Measurements from ENCODE around the gene ROR1.

GRCh38 chr1:63799820-63800219 is 26.0 kb downstream of the ROR1 start:
- TF ChIP-seq, protein P1, sequence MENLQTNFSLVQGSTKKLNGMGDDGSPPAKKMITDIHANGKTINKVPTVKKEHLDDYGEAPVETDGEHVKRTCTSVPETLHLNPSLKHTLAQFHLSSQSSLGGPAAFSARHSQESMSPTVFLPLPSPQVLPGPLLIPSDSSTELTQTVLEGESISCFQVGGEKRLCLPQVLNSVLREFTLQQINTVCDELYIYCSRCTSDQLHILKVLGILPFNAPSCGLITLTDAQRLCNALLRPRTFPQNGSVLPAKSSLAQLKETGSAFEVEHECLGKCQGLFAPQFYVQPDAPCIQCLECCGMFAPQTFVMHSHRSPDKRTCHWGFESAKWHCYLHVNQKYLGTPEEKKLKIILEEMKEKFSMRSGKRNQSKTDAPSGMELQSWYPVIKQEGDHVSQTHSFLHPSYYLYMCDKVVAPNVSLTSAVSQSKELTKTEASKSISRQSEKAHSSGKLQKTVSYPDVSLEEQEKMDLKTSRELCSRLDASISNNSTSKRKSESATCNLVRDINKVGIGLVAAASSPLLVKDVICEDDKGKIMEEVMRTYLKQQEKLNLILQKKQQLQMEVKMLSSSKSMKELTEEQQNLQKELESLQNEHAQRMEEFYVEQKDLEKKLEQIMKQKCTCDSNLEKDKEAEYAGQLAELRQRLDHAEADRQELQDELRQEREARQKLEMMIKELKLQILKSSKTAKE (IDR thresholded peaks at IDR 0.05; ENCODE audit: low read depth, poor library complexity, severe bottlenecking) = no peak
- TF ChIP-seq POLR2A (IDR thresholded peaks at IDR 0.05; ENCODE audit: low read depth, low read length) (no peak), CTCF (IDR thresholded peaks at IDR 0.05 in 2 of 3, conservative IDR thresholded peaks at IDR 0.05 in 1 of 3; ENCODE audit: control insufficient read depth in 2 of 3, extremely low read depth in 1 of 3, insufficient read depth in 1 of 3, low read depth in 3 of 3, low read length in 3 of 3) (no peak), ELK1 (IDR thresholded peaks at IDR 0.05; ENCODE audit: low read depth, low read length) (no peak), EP300 (IDR thresholded peaks at IDR 0.05; ENCODE audit: borderline replicate concordance in 1 of 2, control insufficient read depth in 1 of 2, low read depth in 2 of 2, low read length in 2 of 2) (no peak), ZNF274 (IDR thresholded peaks at IDR 0.05; ENCODE audit: insufficient read depth, insufficient read length) (no peak), WRNIP1 (IDR thresholded peaks at IDR 0.05; ENCODE audit: borderline replicate concordance, low read depth, low read length) (no peak), HDAC2 (IDR thresholded peaks at IDR 0.05) (no peak), CREM (IDR thresholded peaks at IDR 0.05; ENCODE audit: low read depth) (no peak), EGR1 (IDR thresholded peaks at IDR 0.05; ENCODE audit: borderline replicate concordance in 1 of 2, low read depth in 2 of 2, low read length in 2 of 2) (no peak), POLR2AphosphoS5 (IDR thresholded peaks at IDR 0.05; ENCODE audit: low read length) (no peak), SMAD5 (IDR thresholded peaks at IDR 0.05; ENCODE audit: low read depth) (no peak), EZH2 (IDR thresholded peaks at IDR 0.05; ENCODE audit: borderline replicate concordance, control insufficient read depth, low read depth, low read length) (no peak)
